Measurements from ENCODE around the gene TTC23L.
"Not testable (repeated sequence)": the region's sequence is repeated elsewhere in the genome, so short reads cannot be mapped to it uniquely, and the experiment has no call there.

The TTC23L gene, protein sequence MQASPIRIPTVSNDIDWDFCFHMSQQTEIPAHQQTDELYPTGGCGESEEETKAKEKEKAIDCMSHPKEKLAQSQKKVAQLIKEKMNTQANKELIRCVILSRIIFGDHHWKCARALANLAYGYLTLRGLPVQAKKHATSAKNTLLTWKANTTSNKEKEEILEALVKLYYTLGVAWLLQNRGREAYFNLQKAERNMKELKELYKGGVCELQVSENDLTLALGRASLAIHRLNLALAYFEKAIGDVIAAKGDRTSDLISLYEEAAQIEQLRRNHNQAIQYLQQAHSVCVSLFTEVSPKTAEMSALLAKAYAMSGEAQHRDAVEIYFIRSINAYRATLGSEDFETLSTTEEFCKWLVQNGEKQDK

DNA sequence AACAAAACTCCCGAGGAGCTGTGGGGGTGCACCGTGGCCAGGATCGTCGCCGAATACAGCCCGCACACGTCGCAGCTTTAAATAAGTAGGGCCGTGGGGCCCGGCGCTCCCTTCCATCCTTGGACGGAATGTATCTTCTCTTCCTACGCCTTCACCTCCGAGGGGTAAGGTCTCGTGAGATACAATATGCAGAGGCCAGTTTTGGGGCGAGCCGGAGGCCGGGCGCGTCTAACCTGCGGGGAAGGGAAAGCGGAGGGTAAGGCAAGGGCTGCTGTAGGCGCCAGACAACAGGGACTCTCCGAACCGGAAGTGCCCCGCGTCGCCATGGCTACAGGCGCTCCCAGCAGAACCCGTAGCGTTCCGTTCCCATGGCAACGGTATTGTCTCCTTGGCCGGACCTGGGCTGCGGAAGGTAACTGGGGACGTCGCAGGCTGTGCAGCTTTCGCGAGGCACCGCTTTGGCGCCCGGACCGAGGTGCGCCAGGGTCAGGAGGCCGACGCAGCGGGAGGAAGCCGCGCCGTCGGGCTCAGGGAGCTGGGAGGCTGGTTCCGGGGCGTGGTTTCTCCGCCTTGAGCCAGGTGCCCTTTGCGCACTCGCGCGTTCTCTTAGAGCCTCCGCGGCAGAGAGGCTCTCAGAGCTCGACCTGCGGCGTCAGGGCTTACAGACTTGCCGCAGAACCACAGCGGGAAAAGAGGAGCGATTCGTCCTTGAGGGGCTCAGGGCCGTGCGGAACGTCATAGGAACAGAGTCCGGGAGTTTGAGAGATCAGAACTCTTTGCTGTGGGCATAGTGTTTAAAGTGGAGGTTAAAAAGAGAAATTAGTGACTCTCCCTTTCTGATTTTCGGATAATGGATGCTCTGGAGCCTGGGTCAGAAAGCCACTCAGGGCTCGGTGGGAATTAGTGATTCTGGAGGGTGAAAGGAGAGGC, at the start of gene TTC23L:
TSS of gene TTC23L (plus strand) at position 380 of the 930 bp plus-strand sequence. CDS start 1,508 bp downstream, outside the sequence.
- DNase-seq (ENCODE audit: low read depth), result peak; percentile 89

DNA sequence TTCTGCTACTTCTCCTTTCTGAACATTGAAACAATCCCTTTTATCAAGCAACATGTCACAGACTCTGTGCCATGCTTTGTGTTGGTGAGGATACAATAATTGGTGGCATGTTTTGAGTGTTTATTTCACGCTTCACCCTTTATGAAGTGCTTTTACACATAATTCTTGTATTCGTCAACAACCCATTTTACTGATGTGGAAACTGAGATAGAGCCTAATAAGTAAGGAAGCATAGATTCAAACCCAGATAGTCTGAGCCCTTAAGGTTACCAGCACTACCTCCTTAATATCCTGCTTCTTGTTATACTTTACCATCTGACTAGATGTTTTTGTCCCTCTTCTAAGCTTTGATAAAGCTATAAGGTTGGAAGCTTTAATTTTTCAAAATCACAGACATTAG, 49.3 kb upstream of the TTC23L start:
- no peak for DNase-seq (ENCODE audit: low read depth)

DNA sequence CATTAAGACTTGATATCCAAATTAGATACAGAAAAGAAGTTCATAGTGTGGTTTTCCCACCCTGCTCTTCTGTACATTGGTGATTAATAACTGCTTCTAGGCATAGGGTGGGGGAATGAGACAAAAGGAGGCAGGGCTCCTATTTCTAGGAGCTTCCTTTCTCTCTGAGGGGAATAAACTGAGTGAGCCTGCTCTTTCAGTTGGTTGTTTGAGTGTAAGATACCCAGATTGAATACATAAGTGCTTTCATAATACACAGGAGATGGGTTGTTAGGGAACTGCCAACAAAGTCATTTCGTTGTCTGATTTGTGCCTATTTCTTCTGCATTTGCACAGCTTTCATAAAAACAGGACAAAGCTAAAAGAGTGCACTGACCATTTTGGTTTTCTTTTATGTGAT, 48.9 kb upstream of the TTC23L start:
- no peak for DNase-seq (ENCODE audit: low read depth)

DNA sequence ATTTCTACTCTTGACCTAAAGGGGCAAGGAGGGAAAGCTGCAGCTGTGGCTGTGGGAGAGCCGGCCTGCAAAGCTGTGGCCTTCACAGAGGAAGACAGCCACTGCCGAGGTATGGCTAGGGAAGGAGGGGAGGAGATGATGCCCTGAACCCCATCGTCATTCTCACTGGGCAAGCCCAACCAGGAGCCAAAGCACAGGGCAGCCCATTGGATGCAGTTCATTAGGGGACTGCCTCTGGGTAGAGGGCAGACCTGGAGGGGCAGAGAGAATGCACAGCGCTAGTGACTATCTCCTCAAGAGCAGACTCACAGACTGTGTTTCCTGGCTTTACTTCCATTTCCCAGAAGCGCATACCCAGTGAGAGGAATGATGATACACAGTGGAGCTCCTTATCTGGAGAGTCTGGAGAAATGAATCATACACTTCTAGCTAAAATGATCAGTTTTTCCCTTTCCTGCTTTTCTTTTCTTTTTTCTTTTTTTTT, 47.2 kb upstream of the TTC23L start:
- peak; percentile 83 for DNase-seq (ENCODE audit: low read depth)

DNA sequence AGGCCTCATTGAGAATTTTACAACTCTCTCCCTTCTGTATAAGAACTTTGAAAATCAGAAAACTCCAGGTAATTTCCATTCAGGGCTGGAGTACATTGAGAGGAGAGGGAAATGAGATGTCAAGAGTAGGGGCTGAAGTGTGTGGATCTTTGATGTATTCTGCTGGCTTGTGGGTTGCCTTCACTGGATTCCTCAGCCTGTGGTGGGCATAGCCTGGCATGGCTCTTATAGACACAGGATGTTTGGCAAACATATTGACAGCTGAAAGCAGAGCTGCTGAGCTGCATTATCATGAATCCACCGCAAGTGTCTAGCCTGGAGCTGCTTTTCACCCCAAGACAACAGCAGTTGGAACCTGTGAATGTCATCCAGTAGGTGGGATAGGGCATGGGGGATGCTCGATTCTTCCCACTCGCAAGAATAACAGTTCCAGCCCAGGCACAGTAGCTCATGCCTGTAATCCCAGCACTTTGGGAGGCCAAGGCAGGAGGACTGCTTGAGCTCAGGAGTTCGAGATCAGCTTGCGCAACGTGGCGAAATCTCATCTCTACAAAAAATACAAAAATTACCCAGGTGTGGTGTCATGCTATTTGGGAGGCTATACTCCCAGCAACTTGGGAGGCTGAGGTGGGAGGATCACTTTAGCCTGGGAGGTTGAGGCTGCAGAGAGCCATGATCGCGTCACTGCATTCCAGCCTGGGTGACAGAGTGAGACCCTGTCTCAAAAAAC, 36.0 kb upstream of the TTC23L start:
- DNase-seq (ENCODE audit: low read depth), result no peak

DNA sequence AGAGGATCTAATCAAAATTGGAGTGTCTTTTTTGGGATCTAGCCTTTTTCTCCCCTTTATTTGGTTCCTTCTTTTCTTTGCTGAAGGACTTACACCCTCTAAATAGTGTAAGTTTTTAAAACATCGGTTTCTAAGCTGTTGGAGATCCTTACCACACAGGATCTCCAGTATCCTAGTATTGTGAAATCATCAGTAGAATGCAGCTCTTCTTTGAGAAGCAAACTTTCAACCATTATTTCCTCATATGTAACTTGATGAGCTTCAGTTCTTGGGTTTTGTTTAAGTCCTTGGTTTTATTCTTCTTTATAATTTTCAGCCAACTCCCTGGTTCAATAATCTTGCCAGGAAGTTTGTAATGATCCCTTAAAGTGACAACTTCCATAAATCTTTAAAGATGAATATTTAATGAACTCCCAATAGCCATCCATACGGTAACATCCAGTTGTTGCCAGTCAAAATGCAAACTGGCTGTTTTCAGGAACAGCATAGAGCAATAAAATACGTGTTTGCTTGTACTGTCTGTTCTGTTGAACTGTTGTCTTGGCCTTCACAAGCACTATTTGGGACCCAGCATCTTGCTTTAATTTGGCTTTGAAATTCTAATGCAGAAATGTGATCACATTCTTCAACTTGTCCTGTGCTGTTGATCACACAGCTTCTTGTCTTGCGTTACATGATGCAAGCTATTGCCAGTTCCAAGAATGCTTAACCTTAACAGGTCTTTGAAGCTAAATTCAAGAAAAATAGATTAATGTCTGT, 34.8 kb upstream of the TTC23L start:
- DNase-seq (ENCODE audit: low read depth), result peak; percentile 83

DNA sequence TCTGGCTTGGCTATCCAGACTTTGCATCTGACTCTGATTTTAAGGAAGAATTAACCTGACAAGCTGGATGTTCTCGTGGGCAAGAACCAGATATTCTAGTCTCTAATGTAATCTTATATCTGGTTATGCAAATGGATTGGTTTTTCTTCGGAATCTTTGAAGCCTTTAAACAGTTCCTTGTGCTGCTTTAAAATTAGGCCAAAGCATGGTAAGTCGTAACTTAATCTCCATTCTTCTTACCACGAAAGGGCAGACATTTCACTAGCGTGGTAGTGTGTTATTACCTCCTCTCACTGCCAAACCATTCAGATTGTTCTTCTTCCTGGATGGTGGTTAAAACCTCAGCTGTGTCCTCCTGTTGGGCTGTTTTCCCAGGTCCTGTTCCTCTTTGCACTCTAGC, 34.1 kb upstream of the TTC23L start:
- peak; percentile 24 for DNase-seq (ENCODE audit: low read depth)

DNA sequence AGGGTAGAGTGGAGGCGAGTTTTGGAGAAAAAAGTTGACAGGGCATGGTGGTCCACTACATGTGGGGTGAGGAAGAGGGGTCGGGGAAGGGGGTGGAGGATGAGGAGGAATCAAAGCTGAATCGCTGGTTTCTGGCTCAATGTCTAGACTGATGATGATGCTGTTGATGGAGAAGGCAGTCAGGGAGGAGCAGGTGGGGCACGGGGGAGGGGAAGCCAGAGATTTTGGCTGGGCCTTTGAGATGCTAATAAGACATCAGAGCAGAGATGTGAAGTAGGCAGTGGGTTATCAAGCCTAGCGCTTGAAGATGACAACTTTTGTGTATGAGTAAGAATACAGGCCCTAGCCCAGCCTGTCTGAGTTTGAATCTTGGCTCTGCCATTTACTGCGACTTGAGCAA, 32.4 kb upstream of the TTC23L start:
- DNase-seq (ENCODE audit: low read depth), result no peak

DNA sequence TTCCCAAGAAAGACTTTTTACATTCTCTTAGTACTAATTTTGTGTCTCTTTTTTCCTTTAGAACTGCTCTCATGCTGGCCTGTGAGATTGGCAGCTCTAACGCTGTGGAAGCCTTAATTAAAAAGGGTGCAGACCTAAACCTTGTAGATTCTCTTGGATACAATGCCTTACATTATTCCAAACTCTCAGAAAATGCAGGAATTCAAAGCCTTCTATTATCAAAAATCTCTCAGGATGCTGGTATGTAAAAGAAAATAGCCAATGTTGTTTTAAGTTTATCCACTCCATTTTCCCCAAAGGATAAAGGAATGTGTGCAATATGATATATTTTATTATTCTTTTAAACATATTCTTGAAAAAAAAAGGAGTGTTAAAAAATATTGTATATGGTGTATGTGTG, 27.3 kb upstream of the TTC23L start:
- DNase-seq (ENCODE audit: low read depth), result no peak

DNA sequence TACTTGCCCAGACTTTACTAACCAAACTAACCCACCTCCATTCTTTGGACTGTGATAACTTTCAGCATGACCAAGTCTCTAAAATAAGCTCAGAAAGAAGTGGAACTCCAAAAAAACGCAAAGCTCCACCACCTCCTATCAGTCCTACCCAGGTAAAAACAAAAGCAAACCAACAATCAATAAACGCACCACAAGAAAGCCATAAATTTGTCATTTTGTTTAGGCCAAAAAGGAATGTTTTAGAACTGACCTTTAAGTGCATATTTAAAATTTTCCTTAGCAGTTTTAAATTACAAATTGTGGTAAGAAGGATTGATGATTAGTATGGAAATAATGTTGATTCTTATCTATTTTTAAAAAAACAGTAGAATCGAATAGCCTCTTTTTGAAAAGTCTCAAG, 25.5 kb upstream of the TTC23L start:
- DNase-seq (ENCODE audit: low read depth), result no peak

DNA sequence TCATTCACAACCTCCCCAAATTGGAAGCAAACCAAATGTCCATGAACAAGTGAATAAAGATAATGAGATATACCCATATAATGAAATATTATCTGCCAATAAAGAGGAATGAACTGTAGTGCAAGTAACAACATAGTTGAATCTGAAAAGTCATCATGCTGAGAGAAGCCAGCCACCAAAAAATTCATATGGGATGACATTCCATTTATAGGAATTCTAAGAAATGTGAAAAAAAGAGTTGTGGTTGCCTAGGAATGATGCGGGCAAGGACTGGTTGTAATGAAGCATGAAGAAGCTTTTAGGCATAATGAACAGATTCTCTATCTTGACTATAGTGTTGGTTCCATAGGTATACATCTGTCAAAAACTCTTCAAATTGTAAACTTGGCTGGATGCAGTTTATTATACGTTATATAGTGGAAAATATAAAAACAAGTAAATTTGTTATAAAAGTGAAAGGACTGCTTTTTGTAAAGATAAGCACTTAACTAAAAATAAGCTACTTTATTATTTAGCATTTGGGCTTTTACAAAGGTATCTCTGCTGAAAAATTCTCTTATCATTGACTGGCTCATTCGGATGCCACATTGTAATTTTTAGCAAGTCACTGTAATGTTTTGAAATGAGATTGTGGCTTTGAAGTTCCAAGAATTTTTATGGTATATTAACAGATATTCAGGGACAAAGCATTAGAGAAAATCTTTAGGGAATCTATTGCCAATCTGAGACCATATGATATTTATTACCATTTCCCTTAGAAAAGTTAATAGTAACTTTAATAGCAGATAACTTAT, 21.2 kb upstream of the TTC23L start:
- DNase-seq (ENCODE audit: low read depth), result peak; percentile 27

DNA sequence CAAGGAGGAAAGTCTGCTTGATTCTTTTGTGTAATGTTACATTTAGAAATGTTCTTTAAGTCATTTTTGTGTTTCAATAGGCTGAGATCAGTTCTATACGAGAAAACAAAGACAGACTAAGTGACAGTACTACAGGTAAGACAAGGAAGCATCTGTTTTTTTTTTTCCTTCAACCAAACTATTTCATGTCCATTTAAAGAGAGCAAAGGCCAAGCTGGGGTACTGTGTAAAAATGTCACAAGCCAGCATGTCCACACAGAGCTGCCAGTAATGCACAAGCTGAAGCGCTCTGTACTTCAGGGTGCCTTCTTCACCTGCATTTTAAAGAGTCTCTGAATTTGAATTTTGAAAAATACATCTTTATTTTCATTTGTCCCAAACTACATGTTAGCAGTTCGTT, 20.2 kb upstream of the TTC23L start:
- DNase-seq (ENCODE audit: low read depth), result no peak

DNA sequence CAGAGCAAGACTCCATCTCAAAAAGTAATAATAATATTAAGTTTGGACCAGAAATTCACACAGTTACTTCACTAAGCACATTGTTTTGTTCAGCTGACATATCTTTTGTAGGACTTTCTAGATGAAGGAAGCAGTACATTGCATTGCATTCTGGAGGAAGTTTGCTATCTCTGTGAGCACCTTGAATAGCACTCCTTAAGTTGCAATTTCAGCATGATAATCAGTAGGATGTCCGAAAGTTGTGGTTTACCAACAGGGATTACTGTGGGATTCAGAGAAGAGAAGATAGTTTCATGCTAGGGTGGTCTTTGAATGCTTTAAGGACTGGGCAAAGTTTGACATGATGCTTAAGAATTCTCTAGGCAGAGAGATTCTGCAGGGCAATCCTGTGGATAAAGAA, 18.4 kb upstream of the TTC23L start:
- DNase-seq (ENCODE audit: low read depth), result no peak

DNA sequence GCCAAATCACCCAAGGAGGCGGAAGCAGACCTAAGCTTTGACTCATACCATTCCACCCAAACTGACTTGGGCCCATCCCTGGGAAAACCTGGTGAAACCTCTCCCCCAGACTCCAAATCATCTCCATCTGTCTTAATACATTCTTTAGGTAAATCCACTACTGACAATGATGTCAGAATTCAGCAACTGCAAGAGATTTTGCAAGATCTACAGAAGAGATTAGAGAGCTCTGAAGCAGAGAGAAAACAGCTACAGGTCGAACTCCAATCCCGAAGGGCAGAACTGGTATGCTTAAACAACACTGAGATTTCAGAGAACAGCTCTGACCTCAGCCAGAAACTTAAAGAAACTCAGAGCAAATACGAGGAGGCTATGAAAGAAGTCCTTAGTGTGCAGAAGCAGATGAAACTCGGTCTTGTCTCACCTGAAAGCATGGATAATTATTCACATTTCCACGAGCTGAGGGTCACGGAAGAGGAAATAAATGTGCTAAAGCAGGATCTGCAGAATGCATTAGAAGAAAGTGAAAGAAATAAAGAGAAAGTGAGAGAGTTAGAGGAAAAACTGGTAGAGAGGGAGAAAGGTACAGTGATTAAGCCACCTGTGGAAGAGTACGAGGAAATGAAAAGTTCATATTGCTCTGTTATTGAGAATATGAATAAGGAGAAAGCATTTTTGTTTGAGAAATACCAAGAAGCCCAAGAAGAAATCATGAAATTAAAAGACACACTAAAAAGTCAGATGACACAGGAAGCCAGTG, 15.8 kb upstream of the TTC23L start:
- peak; percentile 84 for DNase-seq (ENCODE audit: low read depth)

DNA sequence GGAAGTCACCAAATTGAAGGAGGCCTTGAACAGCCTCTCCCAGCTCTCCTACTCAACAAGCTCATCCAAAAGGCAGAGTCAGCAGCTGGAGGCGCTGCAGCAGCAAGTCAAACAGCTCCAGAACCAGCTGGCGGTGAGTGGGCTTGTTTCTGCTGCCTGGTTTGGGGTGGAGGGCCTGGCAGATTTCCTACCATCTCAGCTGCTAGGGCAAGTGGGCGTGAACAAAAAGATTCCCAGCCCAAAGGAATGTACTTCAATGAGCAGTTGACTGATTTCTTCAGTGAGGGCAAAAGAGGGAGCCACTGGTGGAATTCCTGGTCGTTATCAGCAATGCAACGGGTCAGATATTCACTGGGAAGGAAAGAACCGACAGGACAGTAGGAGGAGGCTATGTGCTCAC, 12.6 kb upstream of the TTC23L start:
- DNase-seq (ENCODE audit: low read depth), result peak; percentile 41

DNA sequence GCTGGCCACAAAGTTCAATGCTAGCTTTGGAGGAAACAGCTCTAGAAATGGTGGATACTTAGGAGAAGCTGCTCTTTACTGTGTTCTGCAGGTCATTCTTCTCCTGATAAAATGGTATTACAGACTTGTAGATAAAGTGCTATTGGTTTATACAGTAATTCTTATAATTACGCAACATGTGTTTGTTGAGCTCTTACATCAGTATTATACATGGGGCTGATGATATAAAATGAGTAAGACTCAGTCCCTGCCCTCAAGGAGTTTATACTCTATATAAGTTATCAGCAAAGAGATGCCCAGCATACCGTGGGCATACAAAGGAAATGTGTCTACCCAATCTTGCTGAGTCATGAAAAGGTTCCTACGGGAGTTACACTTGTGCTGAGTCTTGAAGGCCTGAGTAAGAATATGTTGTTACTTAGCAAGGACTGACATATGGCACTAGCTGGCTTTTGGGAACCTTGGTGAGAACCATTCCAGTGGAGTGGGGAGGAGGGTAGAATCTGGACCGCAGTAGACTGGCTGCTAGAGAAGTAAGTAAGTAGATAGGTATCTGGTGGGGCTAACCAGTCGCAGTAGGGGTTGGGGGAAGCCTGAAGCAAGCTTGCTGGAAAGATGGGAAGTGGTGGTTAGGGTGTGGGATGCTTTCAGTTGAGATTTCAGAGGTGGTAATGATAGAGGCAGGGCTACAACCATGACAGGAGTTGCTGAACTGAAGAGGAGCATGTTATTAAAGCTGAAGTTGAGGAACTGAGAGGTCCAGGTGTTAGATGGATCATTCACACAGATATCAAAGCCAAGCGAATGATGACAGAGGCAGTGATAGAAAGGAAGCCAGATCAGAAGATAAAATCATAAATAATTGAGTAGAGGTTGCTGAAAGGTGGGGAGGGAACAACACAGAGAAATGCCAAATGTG, 11.1 kb upstream of the TTC23L start:
- no peak for DNase-seq (ENCODE audit: low read depth)

DNA sequence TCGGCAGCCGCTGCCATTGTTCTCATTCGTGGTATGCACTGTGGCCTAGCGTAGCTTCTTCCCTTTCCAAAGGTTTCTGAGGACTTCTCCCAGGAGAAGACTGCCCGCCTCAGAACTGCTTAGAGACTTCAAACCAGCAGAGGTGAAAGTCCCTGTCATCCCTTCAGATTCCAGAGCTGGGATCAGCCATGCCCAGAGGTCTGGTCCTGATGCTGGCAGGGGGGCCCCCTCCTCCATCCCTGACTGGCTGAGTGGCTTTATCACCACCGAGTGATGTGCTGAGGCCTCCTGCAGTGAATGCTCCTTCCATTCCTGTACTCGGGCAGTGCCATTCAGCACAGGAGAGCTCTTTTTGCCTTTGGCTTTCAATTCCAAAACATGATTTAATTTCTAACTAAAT, 8.1 kb upstream of the TTC23L start:
- not testable (repeated sequence) for DNase-seq (ENCODE audit: low read depth)

DNA sequence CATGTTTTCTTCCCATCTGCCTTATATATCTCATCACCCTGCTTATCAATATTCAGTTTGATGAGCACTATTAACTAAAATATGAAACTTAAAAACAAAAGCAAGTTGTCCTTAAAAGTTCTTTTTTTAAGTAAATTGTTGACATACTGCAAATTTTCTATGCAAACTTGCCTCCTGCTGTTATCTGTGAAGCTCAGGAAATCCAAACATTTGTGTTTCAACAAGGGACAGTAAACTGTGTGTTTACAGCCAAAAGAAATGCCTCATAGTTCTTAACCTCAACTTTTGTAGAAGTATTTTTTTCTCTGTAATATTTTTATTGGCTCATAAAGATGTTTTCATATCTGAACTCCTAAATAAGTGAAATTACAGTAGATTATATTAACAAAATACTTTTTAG, 7.7 kb upstream of the TTC23L start:
- no peak for DNase-seq (ENCODE audit: low read depth)

DNA sequence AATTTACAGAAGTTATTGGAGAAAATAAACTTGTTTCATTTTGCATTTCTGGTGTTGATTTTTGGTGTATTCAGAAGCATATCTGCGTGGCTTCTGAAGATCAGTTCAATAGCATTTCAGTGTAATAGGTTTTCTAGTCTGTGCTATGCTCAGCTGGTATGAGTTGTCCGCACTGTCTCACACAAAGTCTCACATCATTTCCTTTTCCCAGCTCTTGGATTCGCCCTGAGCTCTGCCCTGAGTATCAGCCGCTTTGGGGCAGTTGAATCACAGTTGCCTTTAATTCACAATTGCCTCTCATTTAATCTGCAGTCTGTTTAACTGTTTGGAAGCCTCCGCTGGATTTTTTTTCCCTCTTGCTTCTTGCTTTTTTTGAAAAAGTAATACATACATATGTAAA, 6.4 kb upstream of the TTC23L start:
- DNase-seq (ENCODE audit: low read depth), result no peak
